ENCODE measurements around the gene CTBP1.

GRCh38 chr4:1290165-1290977 is 41.4 kb upstream of the CTBP1 start:
- TF ChIP-seq POLR2AphosphoS5 (IDR thresholded peaks at IDR 0.05; ENCODE audit: low read depth) (no peak), GABPA (IDR thresholded peaks at IDR 0.05; ENCODE audit: low read depth) (no peak)
